HG02981 (cell line): Measurements from ENCODE around the gene ATF7IP2.
"Not testable (repeated sequence)": the region's sequence is repeated elsewhere in the genome, so short reads cannot be mapped to it uniquely, and the experiment has no call there.

Experiments
- ATAC-seq: cut with Tn5 transposase; IDR thresholded peaks from one replicate; pipeline ENCODE4 v1.9.1; 2021; ENCODE audit warnings: mild to moderate bottlenecking, moderate library complexity; ENCODE audit not compliant: unreplicated experiment

ATF7IP2 gene

GRCh38 chr16:10371592-10371991 is 14.3 kb upstream of the ATF7IP2 start:
- ATAC-seq = no peak

GRCh38 chr16:10373556-10373955 is 12.3 kb upstream of the ATF7IP2 start:
- ATAC-seq = no peak

DNA sequence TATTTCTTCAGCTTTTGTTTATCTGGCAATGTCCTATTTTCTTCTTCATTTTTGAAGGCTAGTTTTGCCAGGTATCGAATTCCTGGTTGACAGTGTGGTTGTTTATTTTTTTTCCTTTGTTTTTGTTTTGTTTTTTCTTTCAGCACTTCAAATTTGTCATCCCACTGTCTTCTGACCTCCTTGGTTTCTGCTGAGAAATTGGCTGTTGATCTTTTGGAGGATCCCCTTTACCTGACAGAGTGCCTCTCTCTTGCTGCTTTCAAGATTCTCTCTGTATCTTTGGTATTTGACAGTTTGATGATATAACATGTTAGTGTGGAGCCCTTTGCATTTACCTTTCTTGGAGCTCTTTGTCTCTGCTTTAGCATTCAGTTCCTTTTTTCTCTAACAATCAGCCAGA is 9.6 kb upstream of the ATF7IP2 start:
- ATAC-seq = no peak

DNA sequence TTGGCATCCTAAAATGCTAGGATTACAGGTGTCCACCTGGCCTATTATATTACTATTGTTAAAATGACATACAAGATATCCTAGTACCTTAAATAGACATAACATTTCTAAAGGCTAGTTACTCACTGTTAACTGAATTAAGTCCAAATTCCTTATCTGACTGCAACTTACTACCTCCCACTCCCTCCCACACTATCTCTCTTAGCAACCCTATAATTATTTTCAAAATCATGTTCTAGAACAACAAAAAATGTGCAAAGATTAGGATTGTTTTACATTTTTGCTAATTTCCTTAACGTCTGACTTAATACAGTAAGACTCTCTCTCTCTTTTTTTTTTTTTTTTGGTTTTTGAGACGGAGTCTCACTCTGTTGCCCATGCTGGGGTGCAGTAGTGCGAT is 2.2 kb upstream of the ATF7IP2 start:
- ATAC-seq = no peak

DNA sequence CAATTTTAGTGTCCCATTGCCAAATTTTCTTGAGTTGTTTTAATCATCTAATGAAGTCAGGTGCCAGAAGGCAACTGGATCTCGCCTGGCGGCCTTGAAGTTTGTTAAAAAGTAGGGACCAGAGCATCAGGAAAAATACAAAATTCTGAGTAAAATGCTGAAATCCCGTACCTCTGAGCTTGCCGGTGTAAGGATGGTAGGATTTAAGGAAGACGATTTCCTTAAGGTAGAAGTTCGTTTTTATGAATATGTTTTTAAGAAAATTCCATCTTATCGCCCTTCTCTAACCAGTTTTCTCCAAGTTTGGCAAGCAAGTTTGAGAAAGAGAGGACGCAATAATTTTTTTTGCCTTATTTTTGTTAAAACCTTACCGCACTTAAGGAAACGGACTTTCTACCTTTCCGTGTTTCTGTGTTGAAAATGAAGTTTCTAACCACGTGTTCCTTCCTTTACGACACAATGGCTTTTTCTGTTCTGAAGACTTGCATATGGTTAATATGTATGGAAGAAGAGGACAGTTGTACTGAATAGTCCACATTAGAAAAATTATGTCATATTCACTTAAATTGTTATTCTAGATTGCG is 748 bp downstream of the ATF7IP2 start:
- no peak for ATAC-seq

- ATAC-seq = no peak
Observed at GRCh38 chr16:10387188-10387617, 1.3 kb downstream of the ATF7IP2 start.

DNA sequence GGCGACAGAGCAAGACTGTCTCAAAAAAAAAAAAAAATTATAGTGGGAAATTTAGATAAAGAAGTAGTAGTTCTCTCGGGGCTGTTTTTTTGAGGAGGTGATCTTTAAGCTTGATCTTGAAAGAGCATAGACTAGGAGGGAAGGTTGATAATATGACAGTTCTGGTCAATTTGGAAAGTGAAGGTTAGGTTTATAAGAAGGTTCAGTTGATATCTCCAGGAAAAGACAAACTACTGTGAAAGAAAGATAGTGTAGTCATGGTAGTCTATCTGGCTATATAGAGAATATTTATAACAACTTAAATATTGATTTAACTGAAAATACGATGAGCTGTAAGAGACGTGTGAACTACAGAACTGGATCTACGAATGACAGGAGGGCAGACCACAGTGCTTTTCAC is 3.1 kb downstream of the ATF7IP2 start:
- ATAC-seq = no peak

- ATAC-seq = no peak
Observed at GRCh38 chr16:10390330-10390729, 4.5 kb downstream of the ATF7IP2 start.

DNA sequence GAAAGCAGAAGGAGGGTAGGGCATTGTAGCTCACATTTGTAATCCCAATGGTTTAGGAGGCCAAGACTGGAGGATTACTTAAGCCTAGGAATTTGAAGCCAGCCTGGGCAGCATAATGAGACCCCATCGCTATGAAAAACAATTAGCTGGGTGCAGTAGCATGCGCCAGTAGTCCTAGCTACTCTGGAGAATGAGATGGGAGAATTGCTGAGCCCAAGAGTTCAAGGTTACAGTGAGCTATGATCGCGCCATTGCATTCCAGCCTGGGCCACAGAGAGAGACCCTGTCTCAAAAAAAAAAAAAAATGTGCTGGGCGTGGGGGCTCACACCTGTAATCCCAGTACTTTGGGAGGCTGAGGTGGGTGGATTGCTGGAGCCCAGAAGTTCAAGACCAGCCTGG is 5.0 kb downstream of the ATF7IP2 start:
- no peak for ATAC-seq

DNA sequence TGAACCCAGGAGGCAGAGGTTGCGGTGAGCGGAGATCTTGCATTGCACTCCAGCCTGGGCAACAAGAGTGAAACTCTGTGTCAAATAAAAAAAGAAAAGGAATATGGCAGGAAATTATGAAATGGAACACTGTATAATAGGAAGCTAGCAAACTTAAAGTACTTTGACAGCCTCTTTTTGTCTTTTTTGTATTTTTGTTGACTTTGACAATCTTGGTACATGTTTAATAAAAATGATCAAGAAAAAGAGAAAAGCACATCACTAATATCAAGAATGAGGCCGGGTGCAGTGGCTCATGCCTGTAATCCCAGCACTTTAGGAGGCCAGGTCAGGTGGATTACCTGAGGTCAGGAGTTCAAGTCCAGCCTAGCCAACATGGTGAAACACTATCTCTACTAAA is 5.5 kb downstream of the ATF7IP2 start:
- ATAC-seq = no peak

DNA sequence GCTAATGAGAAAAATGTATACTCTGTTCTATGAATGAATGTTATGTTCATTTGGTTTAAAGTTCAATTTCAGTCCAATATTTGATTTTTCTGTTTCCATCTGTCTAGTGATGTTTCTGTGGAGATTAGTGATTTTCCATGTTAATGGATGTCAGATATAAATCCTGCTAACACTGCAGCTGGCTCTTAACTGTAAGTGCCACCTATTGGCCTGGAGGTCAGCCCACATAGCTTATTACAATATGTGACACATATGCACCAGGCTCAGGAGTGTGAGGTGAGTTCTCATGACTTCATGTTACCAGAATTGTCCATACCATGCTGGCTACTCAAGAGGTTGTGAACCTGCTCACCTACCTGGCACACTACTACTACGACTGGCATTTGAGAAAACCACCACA is 17.1 kb downstream of the ATF7IP2 start:
- ATAC-seq = no peak

GRCh38 chr16:10405386-10405939 is 19.6 kb downstream of the ATF7IP2 start:
- no peak for ATAC-seq

- ATAC-seq = no peak
Observed at GRCh38 chr16:10408824-10409381, 23.0 kb downstream of the ATF7IP2 start.

DNA sequence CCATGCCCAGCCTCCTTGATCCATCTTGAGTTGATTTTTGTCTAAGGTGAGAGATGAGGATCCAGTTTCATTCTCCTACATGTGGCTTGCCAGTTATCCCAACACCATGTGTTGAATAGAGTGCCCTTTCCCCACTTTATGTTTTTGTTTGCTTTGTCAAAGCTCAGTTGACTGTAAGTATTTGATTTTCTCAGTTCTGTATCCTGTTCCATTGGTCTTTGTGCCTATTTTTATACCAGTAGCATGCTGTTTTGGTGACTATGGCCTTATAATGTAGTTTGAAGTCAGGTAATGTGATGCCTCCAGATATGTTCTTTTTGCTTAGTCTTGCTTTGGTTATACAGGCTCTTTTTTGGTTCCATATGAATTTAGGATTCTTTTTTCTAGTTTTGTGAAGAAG is 23.9 kb downstream of the ATF7IP2 start:
- not testable (repeated sequence) for ATAC-seq

GRCh38 chr16:10410469-10410868 is 24.6 kb downstream of the ATF7IP2 start:
- ATAC-seq = no peak

- ATAC-seq = no peak
Observed at GRCh38 chr16:10412935-10413601, 27.2 kb downstream of the ATF7IP2 start.

DNA sequence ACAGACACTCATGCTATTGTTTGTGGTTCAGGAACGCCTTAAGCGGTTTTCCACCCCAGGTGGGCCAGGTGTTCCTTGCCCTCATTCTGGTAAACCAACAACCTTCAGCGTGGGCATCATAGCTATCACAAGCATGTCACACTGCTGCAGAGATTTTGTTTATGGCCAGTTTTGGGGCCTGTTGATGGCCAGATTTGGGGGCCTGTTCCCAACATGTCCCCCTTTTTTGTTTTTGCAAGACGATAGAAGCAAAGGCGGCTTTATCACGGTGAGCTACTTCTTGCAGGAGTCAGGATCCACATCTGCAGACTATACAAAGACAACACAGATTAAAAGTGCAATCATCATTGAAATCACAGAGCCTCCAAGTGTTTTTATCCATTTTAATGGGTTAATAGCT is 32.3 kb downstream of the ATF7IP2 start:
- not testable (repeated sequence) for ATAC-seq

DNA sequence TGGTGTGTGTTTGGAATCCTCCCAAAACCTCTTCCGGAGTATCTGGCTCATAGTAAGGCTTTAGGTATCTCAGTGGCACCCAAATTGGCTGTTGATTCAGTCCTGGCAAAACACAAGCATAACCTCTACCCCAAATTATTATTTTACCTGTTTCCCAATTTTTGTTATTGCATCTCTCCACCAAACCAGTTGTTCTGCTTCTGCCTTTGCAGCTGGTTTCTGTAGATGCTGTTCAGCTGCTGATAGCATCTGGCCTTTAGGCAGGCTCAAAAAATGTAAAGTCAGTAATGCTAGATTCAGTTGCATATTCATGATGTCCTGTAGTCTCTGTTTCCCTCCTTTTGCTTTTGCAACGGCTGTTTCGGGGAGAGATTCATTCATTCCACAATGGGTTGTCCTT is 33.8 kb downstream of the ATF7IP2 start:
- no peak for ATAC-seq

DNA sequence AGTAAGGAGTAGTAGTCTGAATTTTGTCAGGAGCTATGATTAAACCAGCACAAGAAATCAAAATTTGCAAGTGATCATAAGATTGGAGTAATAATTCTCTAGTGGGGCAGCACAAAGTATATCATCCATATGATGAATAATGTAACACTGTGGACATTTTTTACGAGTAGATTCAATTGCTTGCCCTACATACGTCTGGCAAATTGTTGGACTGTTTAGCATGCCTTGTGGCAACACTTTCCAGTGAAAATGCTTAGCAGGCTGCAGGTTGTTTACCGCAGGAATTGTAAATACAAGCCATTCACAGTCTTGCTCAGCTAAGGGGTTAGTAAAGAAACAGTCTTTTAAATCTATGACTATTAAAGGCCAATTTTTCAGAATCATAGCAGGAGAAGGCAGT is 35.7 kb downstream of the ATF7IP2 start:
- no peak for ATAC-seq

DNA sequence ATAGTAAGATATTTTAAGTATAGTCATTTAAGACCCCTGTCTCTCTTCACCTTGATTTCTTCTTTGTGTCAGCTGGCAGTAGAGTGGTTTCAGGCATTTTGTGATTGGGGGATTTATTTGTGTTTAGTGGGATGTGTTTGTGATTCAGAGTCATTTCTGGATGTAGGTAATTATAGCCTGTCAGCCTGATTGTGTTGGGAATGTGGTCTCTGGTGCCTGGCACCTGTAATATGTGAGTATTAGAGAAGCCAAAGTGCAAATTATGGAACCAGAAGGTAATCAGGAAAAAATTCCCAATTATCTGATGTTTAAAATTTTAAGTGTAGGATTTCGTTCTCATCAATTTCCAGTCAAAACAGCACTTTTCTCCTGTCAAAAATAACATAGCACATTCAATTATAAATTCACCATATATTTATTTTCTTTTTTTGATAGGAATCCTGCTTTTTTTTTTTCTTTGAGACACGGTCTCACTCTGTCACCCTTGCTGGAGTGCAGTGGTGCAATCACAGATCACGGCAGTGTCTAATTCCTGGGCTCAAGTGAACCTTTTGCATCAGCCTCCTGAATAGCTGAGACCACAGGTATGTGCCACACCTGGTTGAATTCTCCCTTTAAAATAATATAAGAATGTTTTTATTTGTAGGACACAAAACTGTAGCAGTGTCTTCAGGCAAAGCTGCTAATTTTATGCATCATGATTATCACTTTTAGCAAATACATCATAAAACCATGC is 42.7 kb downstream of the ATF7IP2 start:
- ATAC-seq = no peak

DNA sequence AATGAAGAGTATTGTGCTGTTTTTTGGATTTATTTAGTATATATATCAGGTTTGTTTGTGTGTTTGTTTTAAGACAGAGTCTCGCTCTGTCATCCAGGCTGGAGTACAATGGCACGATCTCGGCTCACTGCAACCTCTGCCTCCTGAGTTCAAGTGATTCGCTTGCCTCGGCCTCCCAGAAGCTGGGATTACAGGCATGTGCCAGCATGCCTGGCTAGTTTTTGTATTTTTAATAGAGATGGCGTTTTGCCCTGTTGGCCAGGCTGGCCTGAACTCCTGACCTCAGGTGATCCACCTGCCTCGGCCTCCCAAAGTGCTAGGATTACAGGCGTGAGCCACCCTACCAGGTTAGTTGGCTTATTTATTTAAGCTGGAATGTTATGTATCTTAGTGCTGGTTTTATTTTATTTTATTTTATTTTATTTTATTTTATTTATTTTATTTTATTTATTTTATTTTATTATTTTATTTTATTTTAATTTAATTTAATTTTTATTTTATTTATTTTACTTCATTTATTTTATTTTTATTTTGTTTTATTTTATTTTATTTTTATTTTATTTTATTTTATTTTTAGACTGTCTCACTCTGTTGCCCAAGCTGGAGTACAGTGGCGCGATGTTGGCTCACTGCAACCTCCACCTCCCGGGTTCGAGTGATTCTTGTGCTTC is 43.6 kb downstream of the ATF7IP2 start:
- ATAC-seq = not testable (repeated sequence)
